CD4-positive, CD25-positive, alpha-beta regulatory T cell (primary cell): ENCODE measurements around the gene SEMA4F. TPM values are rescaled to one million over a fixed set of nuclear protein-coding genes. Genes with fewer than 3 reads are reported as not detected.

Experiments
- ATAC-seq, 2 donors: fragments of 150-1000 bp; cut with Tn5 transposase; one replicate each; pipeline ENCODE4 v1.10.0; 2021; ENCODE audit warnings: low read depth in 2 of 2, moderate number of reproducible peaks in 2 of 2, moderate library complexity in 1 of 2
- DNase-seq, 3 donors: peaks; one replicate each; pipeline versions ENCODE4 v3.0.0 to v3.0.0-alpha.2; 2012 to 2022; ENCODE audit warnings: mixed read lengths in 1 of 3
- H3K27ac ChIP-seq: one replicate; pipeline ENCODE4 v1.7.0; 2013; ENCODE audit warnings: mild to moderate bottlenecking, low read length; ENCODE audit not compliant: insufficient read depth, poor library complexity, severe bottlenecking
- H3K27me3 ChIP-seq: one replicate; pipeline ENCODE4 v1.7.0; 2013; ENCODE audit warnings: low read length; ENCODE audit not compliant: control insufficient read depth, insufficient read depth
- H3K36me3 ChIP-seq: one replicate; pipeline ENCODE4 v1.7.0; 2013; ENCODE audit warnings: mild to moderate bottlenecking, low read length, moderate library complexity; ENCODE audit not compliant: control insufficient read depth, insufficient read depth
- H3K4me1 ChIP-seq: 2 replicates; pipeline ENCODE4 v1.7.0; 2013; ENCODE audit warnings: mild to moderate bottlenecking, low read length; ENCODE audit not compliant: insufficient read depth, control insufficient read depth, poor library complexity, severe bottlenecking
- H3K4me3 ChIP-seq: one replicate; pipeline ENCODE4 v1.7.0; 2013; ENCODE audit warnings: low read depth, mild to moderate bottlenecking, low read length, moderate library complexity
- H3K9me3 ChIP-seq, 2 experiments: 1 replicate in 1 of 2; 2 replicates in 1 of 2; pipeline ENCODE4 v1.7.0; 2013; ENCODE audit warnings: low read length in 2 of 2, mild to moderate bottlenecking in 1 of 2, moderate library complexity in 1 of 2; ENCODE audit not compliant: control insufficient read depth in 2 of 2
- H3K27ac Mint-ChIP-seq, 3 donors: one replicate each; pipeline ENCODE4 v1.8.0; 2020 to 2022; ENCODE audit warnings: mild to moderate bottlenecking in 3 of 3, mixed read lengths in 3 of 3, moderate library complexity in 2 of 3
- H3K27me3 Mint-ChIP-seq: one replicate; pipeline ENCODE4 v1.8.0; 2022; ENCODE audit warnings: mild to moderate bottlenecking, mixed read lengths
- H3K36me3 Mint-ChIP-seq: one replicate; pipeline ENCODE4 v1.8.0; 2020; ENCODE audit warnings: mixed read lengths
- H3K4me1 Mint-ChIP-seq, 4 donors: one replicate each; pipeline ENCODE4 v1.8.0; 2020 to 2022; ENCODE audit warnings: mixed read lengths in 4 of 4, mild to moderate bottlenecking in 1 of 4
- H3K4me3 Mint-ChIP-seq, 4 donors: one replicate each; pipeline ENCODE4 v1.8.0; 2020 to 2022; ENCODE audit warnings: mild to moderate bottlenecking in 4 of 4, mixed read lengths in 4 of 4, moderate library complexity in 3 of 4
- H3K9me3 Mint-ChIP-seq, 7 donors: one replicate each; pipeline ENCODE4 v1.8.0; 2020 to 2022; ENCODE audit warnings: mixed read lengths in 7 of 7, mild to moderate bottlenecking in 3 of 7, moderate library complexity in 2 of 7
- polyA plus RNA-seq, 4 donors: library from polyadenylated mRNA; unstranded; fragments of 300-500 nt; fragmentation: Illumina TruSeq; gene quantifications; one replicate each; pipeline ENCODE4 v1.2.3, GENCODE V29; 2021
- total RNA-seq: library from RNA; stranded (reverse); gene quantifications from one replicate; pipeline ENCODE4 v1.2.3, GENCODE V29; 2022

The SEMA4F gene
- total and polyA plus RNA-seq, 5 donors from 2014 or later = 7.3 to 11.1 (median 9.2) TPM

DNA sequence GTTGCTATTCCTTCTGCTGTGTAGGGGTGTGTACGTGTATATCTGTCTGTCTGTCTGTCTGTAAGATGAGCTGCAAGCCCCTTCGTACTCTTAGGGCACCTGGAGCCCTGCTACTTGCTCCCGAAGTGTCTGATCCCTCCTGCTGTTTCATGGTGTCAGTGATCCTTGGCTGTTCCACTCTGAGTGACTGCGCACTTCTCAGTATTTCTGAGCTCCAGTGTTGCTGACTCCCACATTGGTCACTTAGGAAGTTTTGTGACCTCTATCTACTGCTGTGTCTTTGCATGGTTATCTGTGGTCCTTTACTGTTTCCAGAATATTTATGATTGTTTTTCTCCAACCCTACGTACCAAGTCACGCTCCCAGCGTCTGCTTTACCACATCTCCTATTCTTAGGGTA, 16.2 kb downstream of the SEMA4F start:
- H3K4me1 Mint-ChIP-seq = peaks cover 0 to 3% (median 0%) of the 10 kb centered on the region in 4 donors
- H3K36me3 Mint-ChIP-seq = peaks cover 57% of the 10 kb centered on the region
- no peak overlapping the region for H3K4me3 Mint-ChIP-seq
- H3K9me3 ChIP-seq = no peaks in the 10 kb centered on the region
- DNase-seq (no peak), ATAC-seq (no peak)
- no peaks in the 10 kb centered on the region for H3K27me3 ChIP-seq
- H3K27ac Mint-ChIP-seq = no peak overlapping the region
- no peak overlapping the region for H3K27ac ChIP-seq
- no peak overlapping the region for H3K4me3 ChIP-seq
- H3K36me3 ChIP-seq = peaks cover 27% of the 10 kb centered on the region
- no peaks in the 10 kb centered on the region for H3K9me3 Mint-ChIP-seq
- H3K27me3 Mint-ChIP-seq = no peaks in the 10 kb centered on the region
- H3K4me1 ChIP-seq = no peaks in the 10 kb centered on the region

DNA sequence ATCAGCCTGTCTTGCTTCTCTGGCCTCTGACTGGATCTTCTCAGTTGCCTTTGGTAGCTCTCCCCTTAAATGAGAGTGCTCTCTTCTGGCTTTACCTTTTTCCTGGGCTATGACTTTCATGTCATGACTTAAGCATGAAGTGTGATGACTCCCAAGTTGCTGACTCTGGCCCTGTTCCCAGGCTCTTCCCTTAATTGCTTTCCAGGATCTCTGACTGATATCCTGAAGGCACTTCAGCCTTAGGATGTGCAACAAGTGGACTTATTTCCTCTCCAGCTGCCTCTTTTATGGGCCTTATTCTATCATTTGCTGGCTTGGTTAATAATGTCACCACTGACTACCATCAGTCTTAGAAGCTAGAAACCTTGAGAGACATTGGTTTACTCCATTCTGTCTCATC, 17.4 kb downstream of the SEMA4F start:
- Histone ChIP-seq H3K9me3 (no peaks in the 10 kb centered on the region), H3K4me3 (no peak overlapping the region), H3K36me3 (peaks cover 39% of the 10 kb centered on the region), H3K27me3 (no peaks in the 10 kb centered on the region), H3K4me1 (no peaks in the 10 kb centered on the region), H3K27ac (no peak overlapping the region)
- no peaks in the 10 kb centered on the region for H3K9me3 Mint-ChIP-seq
- H3K36me3 Mint-ChIP-seq = peaks cover 68% of the 10 kb centered on the region
- ATAC-seq (no peak), DNase-seq (no peak)
- H3K4me1 Mint-ChIP-seq = peaks cover 0 to 3% (median under 1%) of the 10 kb centered on the region in 4 donors
- H3K4me3 Mint-ChIP-seq = no peak overlapping the region
- no peak overlapping the region for H3K27ac Mint-ChIP-seq
- no peaks in the 10 kb centered on the region for H3K27me3 Mint-ChIP-seq

DNA sequence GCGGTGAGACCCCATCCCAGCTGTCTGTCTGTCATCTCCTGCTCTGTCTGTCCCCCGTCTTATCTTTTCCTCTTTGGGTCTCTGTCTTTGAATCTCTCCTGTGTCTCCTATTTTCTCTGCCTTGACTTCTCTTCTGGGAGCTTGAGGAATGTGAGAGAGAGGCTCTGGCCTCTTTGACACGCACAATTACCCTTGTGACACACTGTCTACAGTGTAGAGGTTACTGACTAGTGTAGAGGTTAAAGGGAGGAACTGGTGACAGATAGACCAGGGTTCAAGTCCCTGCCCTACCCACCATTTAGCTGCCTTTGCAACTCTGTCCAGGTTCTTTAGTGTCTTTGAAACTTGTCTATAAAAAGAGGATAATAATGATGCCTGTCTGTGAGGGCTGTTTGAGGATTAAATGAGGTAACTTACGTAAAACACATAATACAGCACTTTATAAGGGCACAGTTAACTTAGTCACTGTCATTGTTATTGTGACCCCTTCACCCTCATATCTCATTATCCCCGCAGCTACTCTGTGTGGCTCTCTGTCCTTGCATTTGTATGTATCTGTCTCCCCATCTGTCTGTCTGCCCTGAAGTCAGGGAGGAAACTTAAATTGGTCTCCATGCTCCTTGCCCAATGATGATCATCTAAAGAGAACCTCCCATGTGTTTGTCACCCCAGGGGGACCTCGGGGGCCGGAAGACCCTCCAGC, 19.9 kb downstream of the SEMA4F start:
- no peaks in the 10 kb centered on the region for H3K9me3 Mint-ChIP-seq
- peaks cover 0 to 4% (median 2%) of the 10 kb centered on the region in 4 donors for H3K4me1 Mint-ChIP-seq
- Histone ChIP-seq H3K36me3 (peaks cover 53% of the 10 kb centered on the region), H3K4me3 (no peak overlapping the region), H3K9me3 (no peaks in the 10 kb centered on the region), H3K4me1 (no peaks in the 10 kb centered on the region), H3K27ac (no peak overlapping the region), H3K27me3 (no peaks in the 10 kb centered on the region)
- ATAC-seq = no peak
- peaks cover 82% of the 10 kb centered on the region for H3K36me3 Mint-ChIP-seq
- no peak overlapping the region for H3K4me3 Mint-ChIP-seq
- H3K27ac Mint-ChIP-seq = peak overlapping the region in 2 of 3 donors; percentile 42 to 87
- no peak for DNase-seq
- H3K27me3 Mint-ChIP-seq = no peaks in the 10 kb centered on the region

DNA sequence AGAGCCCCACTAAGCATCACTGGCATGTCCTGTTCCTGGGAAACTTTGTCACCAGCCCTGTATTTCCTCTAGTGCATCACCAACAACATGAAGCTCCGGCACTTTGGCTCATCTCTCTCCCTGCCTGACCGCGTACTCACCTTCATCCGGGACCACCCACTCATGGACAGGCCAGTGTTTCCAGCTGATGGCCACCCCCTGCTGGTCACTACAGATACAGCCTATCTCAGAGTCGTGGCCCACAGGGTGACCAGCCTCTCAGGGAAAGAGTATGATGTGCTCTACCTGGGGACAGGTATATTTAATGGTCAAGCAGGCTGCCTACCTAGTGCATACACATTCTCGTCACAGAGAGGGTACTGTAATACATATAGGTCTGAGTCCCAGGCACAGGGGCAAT, 21.0 kb downstream of the SEMA4F start:
- DNase-seq (no peak), ATAC-seq (no peak)
- Mint-ChIP-seq H3K9me3 (no peaks in the 10 kb centered on the region), H3K36me3 (peaks cover 86% of the 10 kb centered on the region), H3K27ac (peak overlapping the region in 1 of 3 donors; percentile 21), H3K4me1 (peaks cover 0 to 4% (median 2%) of the 10 kb centered on the region in 4 donors), H3K27me3 (no peaks in the 10 kb centered on the region), H3K4me3 (no peak overlapping the region)
- Histone ChIP-seq H3K4me3 (no peak overlapping the region), H3K36me3 (peaks cover 62% of the 10 kb centered on the region), H3K9me3 (no peaks in the 10 kb centered on the region), H3K4me1 (no peaks in the 10 kb centered on the region), H3K27me3 (no peaks in the 10 kb centered on the region), H3K27ac (no peak overlapping the region)

DNA sequence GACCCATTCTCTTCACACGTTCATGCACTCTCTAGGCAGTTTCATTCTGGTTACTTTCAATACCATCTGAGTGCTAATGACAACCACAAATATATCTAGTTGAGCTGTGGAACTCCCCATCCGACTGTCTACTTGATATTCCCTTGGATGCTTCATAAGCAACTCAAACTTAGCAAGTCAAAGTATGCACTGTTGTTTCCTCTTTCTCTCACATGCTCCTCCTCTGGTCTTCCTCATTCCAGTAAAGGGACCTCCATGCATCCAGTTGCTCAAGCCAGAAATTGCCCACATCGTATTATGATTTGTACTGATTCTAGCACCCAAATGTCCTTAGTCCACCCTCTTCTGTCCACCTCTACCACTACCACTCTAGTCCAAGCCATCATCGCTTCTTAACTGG, 22.3 kb downstream of the SEMA4F start:
- peaks cover 85% of the 10 kb centered on the region for H3K36me3 Mint-ChIP-seq
- Histone ChIP-seq H3K4me3 (no peak overlapping the region), H3K27ac (no peak overlapping the region), H3K9me3 (no peaks in the 10 kb centered on the region), H3K36me3 (peaks cover 58% of the 10 kb centered on the region), H3K27me3 (no peaks in the 10 kb centered on the region), H3K4me1 (no peaks in the 10 kb centered on the region)
- peaks cover 0 to 4% (median 0%) of the 10 kb centered on the region in 4 donors for H3K4me1 Mint-ChIP-seq
- ATAC-seq = no peak
- no peak overlapping the region for H3K27ac Mint-ChIP-seq
- H3K9me3 Mint-ChIP-seq = no peaks in the 10 kb centered on the region
- no peaks in the 10 kb centered on the region for H3K27me3 Mint-ChIP-seq
- H3K4me3 Mint-ChIP-seq = no peak overlapping the region
- DNase-seq = no peak

GRCh38 chr2:74679615-74680014, 25.6 kb downstream of the SEMA4F start:
- Mint-ChIP-seq H3K4me1 (peaks cover 0 to 4% (median 0%) of the 10 kb centered on the region in 4 donors), H3K36me3 (peaks cover 59% of the 10 kb centered on the region), H3K27ac (no peak overlapping the region), H3K27me3 (no peaks in the 10 kb centered on the region), H3K4me3 (no peak overlapping the region), H3K9me3 (no peaks in the 10 kb centered on the region)
- no peaks in the 10 kb centered on the region for H3K27me3 ChIP-seq
- no peaks in the 10 kb centered on the region for H3K4me1 ChIP-seq
- no peaks in the 10 kb centered on the region for H3K9me3 ChIP-seq
- H3K4me3 ChIP-seq = no peak overlapping the region
- peaks cover 44% of the 10 kb centered on the region for H3K36me3 ChIP-seq
- H3K27ac ChIP-seq = no peak overlapping the region
- ATAC-seq (no peak), DNase-seq (no peak)

DNA sequence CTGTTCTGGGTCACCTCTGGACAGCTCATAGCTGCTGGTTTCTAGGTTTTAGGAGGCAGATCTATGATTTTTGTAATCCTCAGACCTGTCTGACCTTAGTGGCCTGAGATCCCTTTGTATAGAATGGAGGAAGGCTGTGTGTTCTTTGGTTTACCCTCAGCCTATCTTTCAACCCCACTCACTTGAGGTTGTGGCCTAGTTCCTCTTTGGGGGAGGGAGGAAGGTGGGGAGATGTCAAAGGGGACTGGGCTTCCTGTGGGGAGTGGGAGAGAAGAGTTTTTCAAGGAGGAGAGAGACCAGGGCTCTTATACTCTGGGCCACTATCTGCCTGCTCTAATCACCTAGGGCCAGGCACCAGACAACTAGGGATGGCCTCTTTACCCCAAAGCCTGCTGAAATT, 28.5 kb downstream of the SEMA4F start:
- Mint-ChIP-seq H3K4me3 (no peak overlapping the region), H3K4me1 (no peaks in the 10 kb centered on the region)

GRCh38 chr2:74685408-74685807, 31.4 kb downstream of the SEMA4F start:
- Mint-ChIP-seq H3K27me3 (no peaks in the 10 kb centered on the region), H3K27ac (peak overlapping the region in 1 of 3 donors; percentile 22)
- ATAC-seq = no peak

More for the DNA sequence above, 28.5 kb downstream of the SEMA4F start:
- H3K27me3 Mint-ChIP-seq = no peaks in the 10 kb centered on the region
- H3K27ac Mint-ChIP-seq = no peak overlapping the region
- H3K4me3 ChIP-seq = no peak overlapping the region
- H3K4me1 ChIP-seq = no peaks in the 10 kb centered on the region
- peaks cover 17% of the 10 kb centered on the region for H3K36me3 ChIP-seq
- no peaks in the 10 kb centered on the region for H3K9me3 Mint-ChIP-seq
- H3K27me3 ChIP-seq = no peaks in the 10 kb centered on the region
- no peak for ATAC-seq
- DNase-seq = no peak
- H3K9me3 ChIP-seq = no peaks in the 10 kb centered on the region
- peaks cover 38% of the 10 kb centered on the region for H3K36me3 Mint-ChIP-seq
- H3K27ac ChIP-seq = no peak overlapping the region

More at GRCh38 chr2:74685408-74685807, 31.4 kb downstream of the SEMA4F start:
- Histone ChIP-seq H3K27me3 (peaks cover 2% of the 10 kb centered on the region), H3K36me3 (no peaks in the 10 kb centered on the region), H3K27ac (no peak overlapping the region), H3K9me3 (no peaks in the 10 kb centered on the region), H3K4me3 (no peak overlapping the region), H3K4me1 (no peaks in the 10 kb centered on the region)
- H3K36me3 Mint-ChIP-seq = peaks cover 18% of the 10 kb centered on the region
- no peak for DNase-seq
- H3K9me3 Mint-ChIP-seq = no peaks in the 10 kb centered on the region
- no peak overlapping the region for H3K4me3 Mint-ChIP-seq
- H3K4me1 Mint-ChIP-seq = no peaks in the 10 kb centered on the region
